WTC11 (cell line): ENCODE measurements around the gene SLC5A5. TPM values are rescaled to one million over a fixed set of nuclear protein-coding genes. Genes with fewer than 3 reads are reported as not detected.
A peak's percentile ranks its signal among the peaks of the same experiment; 100 is the strongest.
"Not testable (repeated sequence)": the region's sequence is repeated elsewhere in the genome, so short reads cannot be mapped to it uniquely, and the experiment has no call there.

ENCODE experiments used
- ATAC-seq: fragments of 200-7000 bp; cut with Tn5 transposase; 2 replicates; pipeline ENCODE4 v1.10.0; 2021; ENCODE audit warnings: mild to moderate bottlenecking, moderate library complexity
- CTCF ChIA-PET: fragments of 300-600 bp; sonication (Branson Sonifier 250); formaldehyde crosslinking; loops from one replicate; lab custom pipeline; 2021; ENCODE audit warnings: antibody characterized with exemption; lab: Charles Lee
- POLR2A ChIA-PET: fragments of 350-600 bp; sonication (Branson Sonifier 250); formaldehyde crosslinking; loops from one replicate; lab custom pipeline; 2021; ENCODE audit warnings: antibody characterized with exemption; lab: Charles Lee
- DNase-seq: peaks from one replicate; pipeline ENCODE4 v3.0.0; 2021; ENCODE audit warnings: low spot score
- H3K27ac Mint-ChIP-seq: 2 replicates; pipeline ENCODE4 v1.8.0; 2021; ENCODE audit warnings: mixed read lengths
- H3K27me3 Mint-ChIP-seq: 2 replicates; pipeline ENCODE4 v1.8.0; 2021; ENCODE audit warnings: low read depth, mild to moderate bottlenecking, moderate library complexity, mixed read lengths
- H3K36me3 Mint-ChIP-seq: 2 replicates; pipeline ENCODE4 v1.8.0; 2021; ENCODE audit warnings: mixed read lengths
- H3K4me1 Mint-ChIP-seq: 2 replicates; pipeline ENCODE4 v1.8.0; 2022; ENCODE audit warnings: mixed read lengths
- H3K4me3 Mint-ChIP-seq: 2 replicates; pipeline ENCODE4 v1.8.0; 2021; ENCODE audit warnings: mild to moderate bottlenecking, moderate library complexity, mixed read lengths
- H3K9me3 Mint-ChIP-seq: 2 replicates; pipeline ENCODE4 v1.8.0; 2021; ENCODE audit warnings: mixed read lengths
- ATF1 ChIP-seq: sonication (generic); formaldehyde crosslinking; IDR thresholded peaks from 2 replicates; pipeline ENCODE4 v1.8.1; 2023; ENCODE audit warnings: mild to moderate bottlenecking, moderate library complexity, missing genetic modification reagents
- CBFB ChIP-seq: sonication (generic); formaldehyde crosslinking; IDR thresholded peaks from 2 replicates; pipeline ENCODE4 v1.8.1; 2022; ENCODE audit warnings: mild to moderate bottlenecking, low read depth, missing genetic modification reagents
- CREB1 ChIP-seq: sonication (generic); formaldehyde crosslinking; IDR thresholded peaks from 2 replicates; pipeline ENCODE4 v1.8.0; 2023; ENCODE audit warnings: mild to moderate bottlenecking, missing genetic modification reagents
- EMX1 ChIP-seq: fragments of 250-450 bp; sonication (Bioruptor Pico); IDR thresholded peaks from 2 replicates; pipeline ENCODE4 v1.8.0; 2021; ENCODE audit warnings: mild to moderate bottlenecking
- ESRRA ChIP-seq: sonication (generic); formaldehyde crosslinking; IDR thresholded peaks from 2 replicates; pipeline ENCODE4 v1.8.1; 2022; ENCODE audit warnings: mild to moderate bottlenecking, missing genetic modification reagents, borderline replicate concordance
- GTF2I ChIP-seq: fragments of 250-450 bp; sonication (Bioruptor Pico); conservative IDR thresholded peaks from 2 replicates; pipeline ENCODE4 v1.4.0; 2021; ENCODE audit warnings: mild to moderate bottlenecking
- HMGA2 ChIP-seq: fragments of 250-450 bp; sonication (Bioruptor Pico); IDR thresholded peaks from 2 replicates; pipeline ENCODE4 v1.4.0; 2021; ENCODE audit warnings: mild to moderate bottlenecking, moderate library complexity
- IRF2 ChIP-seq: sonication (generic); formaldehyde crosslinking; IDR thresholded peaks from 2 replicates; pipeline ENCODE4 v1.8.0; 2022; ENCODE audit warnings: low read depth, missing genetic modification reagents, borderline replicate concordance
- KAT7 ChIP-seq: sonication (generic); formaldehyde crosslinking; IDR thresholded peaks from 2 replicates; pipeline ENCODE4 v1.8.1; 2023; ENCODE audit warnings: missing genetic modification reagents, mild to moderate bottlenecking, borderline replicate concordance
- MYBL2 ChIP-seq: sonication (generic); formaldehyde crosslinking; IDR thresholded peaks from 2 replicates; pipeline ENCODE4 v1.8.1; 2023; ENCODE audit warnings: mild to moderate bottlenecking, moderate library complexity, missing genetic modification reagents
- NFE2L1 ChIP-seq: sonication (generic); formaldehyde crosslinking; IDR thresholded peaks from 2 replicates; pipeline ENCODE4 v1.8.1; 2023; ENCODE audit warnings: missing genetic modification reagents
- NR2C2 ChIP-seq: sonication (generic); formaldehyde crosslinking; IDR thresholded peaks from 2 replicates; pipeline ENCODE4 v1.8.0; 2022; ENCODE audit warnings: mild to moderate bottlenecking, missing genetic modification reagents
- RELA ChIP-seq: sonication (generic); formaldehyde crosslinking; IDR thresholded peaks from 2 replicates; pipeline ENCODE4 v1.8.1; 2022; ENCODE audit warnings: missing genetic modification reagents, mild to moderate bottlenecking, borderline replicate concordance
- SMAD4 ChIP-seq: sonication (generic); formaldehyde crosslinking; IDR thresholded peaks from 2 replicates; pipeline ENCODE4 v1.8.0; 2022; ENCODE audit warnings: mild to moderate bottlenecking, missing genetic modification reagents
- SP1 ChIP-seq: sonication (generic); formaldehyde crosslinking; conservative IDR thresholded peaks from 2 replicates; pipeline ENCODE4 v1.8.1; 2022; ENCODE audit warnings: missing genetic modification reagents
- ZNF423 ChIP-seq: fragments of 250-450 bp; sonication (Bioruptor Pico); IDR thresholded peaks from 2 replicates; pipeline ENCODE4 v2.1.2; 2022; ENCODE audit warnings: mild to moderate bottlenecking, moderate library complexity
- total RNA-seq: library from RNA; stranded (reverse); gene quantifications from 3 replicates; pipeline ENCODE4 v1.2.3, GENCODE V29; 2021
- TF ChIP-seq, protein P1 (sequence below): sonication (generic); formaldehyde crosslinking; IDR thresholded peaks from 2 replicates; pipeline ENCODE4 v1.8.1; 2023; ENCODE audit warnings: mild to moderate bottlenecking, moderate library complexity, missing genetic modification reagents
- TF ChIP-seq, protein P2 (sequence below): sonication (generic); formaldehyde crosslinking; conservative IDR thresholded peaks from 2 replicates; pipeline ENCODE4 v1.8.1; 2022; ENCODE audit warnings: mild to moderate bottlenecking, missing genetic modification reagents
- TF ChIP-seq, protein P3 (sequence below): fragments of 250-450 bp; sonication (Bioruptor Pico); IDR thresholded peaks from 2 replicates; pipeline ENCODE4 v1.9.0; 2021; ENCODE audit warnings: mild to moderate bottlenecking
- TF ChIP-seq, protein P4 (sequence below): sonication (generic); formaldehyde crosslinking; IDR thresholded peaks from 2 replicates; pipeline ENCODE4 v1.8.1; 2022; ENCODE audit warnings: low read depth, mild to moderate bottlenecking, moderate library complexity, missing genetic modification reagents, borderline replicate concordance
- TF ChIP-seq, protein P5 (sequence below): sonication (generic); formaldehyde crosslinking; IDR thresholded peaks from 2 replicates; pipeline ENCODE4 v1.8.0; 2023; ENCODE audit warnings: missing genetic modification reagents
- TF ChIP-seq, protein P6 (sequence below): sonication (generic); formaldehyde crosslinking; IDR thresholded peaks from 2 replicates; pipeline ENCODE4 v1.8.1; 2022; ENCODE audit warnings: mild to moderate bottlenecking, missing genetic modification reagents, moderate library complexity, borderline replicate concordance

The SLC5A5 gene
- total RNA-seq, 1 experiment from 2014 or later = 2.5 TPM

DNA sequence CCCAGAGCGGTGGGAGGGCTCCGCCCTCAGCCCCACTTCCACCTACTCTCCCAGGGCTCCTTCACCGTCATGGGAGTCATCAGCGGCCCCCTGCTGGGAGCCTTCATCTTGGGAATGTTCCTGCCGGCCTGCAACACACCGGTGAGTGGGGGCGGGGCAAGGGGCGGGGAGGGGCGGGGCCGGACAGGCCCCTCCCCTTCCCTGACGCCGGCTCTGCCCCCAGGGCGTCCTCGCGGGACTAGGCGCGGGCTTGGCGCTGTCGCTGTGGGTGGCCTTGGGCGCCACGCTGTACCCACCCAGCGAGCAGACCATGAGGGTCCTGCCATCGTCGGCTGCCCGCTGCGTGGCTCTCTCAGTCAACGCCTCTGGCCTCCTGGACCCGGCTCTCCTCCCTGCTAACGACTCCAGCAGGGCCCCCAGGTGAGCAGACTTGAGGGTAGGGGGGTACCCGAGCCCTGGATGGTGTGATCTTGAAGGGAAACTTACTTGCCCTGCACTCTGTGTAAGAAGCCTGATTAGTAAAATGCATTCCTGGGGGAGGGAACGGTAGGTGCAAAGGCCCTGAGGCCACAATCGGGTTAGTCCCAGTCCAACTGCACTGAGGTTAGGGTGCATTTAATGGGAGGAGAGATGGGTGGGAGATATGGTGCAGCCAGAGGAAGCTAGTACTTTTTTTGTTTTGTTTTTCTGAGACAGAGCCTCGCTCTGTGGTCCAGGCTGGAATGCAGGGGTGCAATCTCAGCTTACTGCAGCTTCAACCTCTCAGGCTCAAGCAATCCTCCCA, 12.1 kb downstream of the SLC5A5 start:
- Mint-ChIP-seq H3K4me1 (no peaks in the 10 kb centered on the region), H3K36me3 (no peaks in the 10 kb centered on the region), H3K9me3 (no peaks in the 10 kb centered on the region), H3K27me3 (no peaks in the 10 kb centered on the region; the same call in 1 of the 2 replicates), H3K4me3 (no peak overlapping the region), H3K27ac (no peak overlapping the region)
- ATAC-seq = no peak
- ChIA-PET CTCF (no interaction called here), POLR2A (no interaction called here)
- no peak for DNase-seq
- TF ChIP-seq GTF2I = peak; percentile 67; the same call in 1 of the 2 replicates
- no peak for TF ChIP-seq CBFB (CRISPR knock-in tag)
- TF ChIP-seq, all 79 proteins: peak for 1

DNA sequence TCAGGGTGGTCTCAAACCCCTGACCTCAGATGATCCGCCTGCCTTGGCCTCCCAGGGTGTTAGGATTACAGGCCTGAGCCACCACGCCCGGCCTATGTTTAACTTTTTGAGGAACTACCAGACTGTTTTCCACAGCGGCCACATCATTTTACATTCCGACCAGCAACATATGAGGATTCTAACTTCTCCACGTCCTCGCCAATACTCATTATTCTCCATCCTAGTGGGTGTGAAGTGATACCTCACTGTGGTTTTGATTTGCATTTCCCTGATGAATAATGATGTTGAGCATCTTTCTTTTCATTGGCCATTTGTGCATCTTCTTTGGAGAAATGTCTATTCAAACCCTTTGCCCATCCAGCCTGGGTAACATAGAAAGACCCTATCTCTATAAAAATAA, 14.8 kb downstream of the SLC5A5 start:
- no peak for ATAC-seq
- H3K9me3 Mint-ChIP-seq = no peaks in the 10 kb centered on the region
- no peaks in the 10 kb centered on the region for H3K4me1 Mint-ChIP-seq
- no peak for DNase-seq
- H3K27ac Mint-ChIP-seq = no peak overlapping the region
- ChIA-PET POLR2A (no interaction called here), CTCF (no interaction called here)
- no peak for TF ChIP-seq HMGA2
- TF ChIP-seq, protein P1, sequence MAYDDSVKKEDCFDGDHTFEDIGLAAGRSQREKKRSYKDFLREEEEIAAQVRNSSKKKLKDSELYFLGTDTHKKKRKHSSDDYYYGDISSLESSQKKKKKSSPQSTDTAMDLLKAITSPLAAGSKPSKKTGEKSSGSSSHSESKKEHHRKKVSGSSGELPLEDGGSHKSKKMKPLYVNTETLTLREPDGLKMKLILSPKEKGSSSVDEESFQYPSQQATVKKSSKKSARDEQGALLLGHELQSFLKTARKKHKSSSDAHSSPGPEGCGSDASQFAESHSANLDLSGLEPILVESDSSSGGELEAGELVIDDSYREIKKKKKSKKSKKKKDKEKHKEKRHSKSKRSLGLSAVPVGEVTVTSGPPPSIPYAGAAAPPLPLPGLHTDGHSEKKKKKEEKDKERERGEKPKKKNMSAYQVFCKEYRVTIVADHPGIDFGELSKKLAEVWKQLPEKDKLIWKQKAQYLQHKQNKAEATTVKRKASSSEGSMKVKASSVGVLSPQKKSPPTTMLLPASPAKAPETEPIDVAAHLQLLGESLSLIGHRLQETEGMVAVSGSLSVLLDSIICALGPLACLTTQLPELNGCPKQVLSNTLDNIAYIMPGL (CRISPR knock-in tag) = no peak
- no peak for TF ChIP-seq ATF1
- no peak for TF ChIP-seq NFE2L1 (CRISPR knock-in tag)
- TF ChIP-seq CBFB (CRISPR knock-in tag) = no peak
- TF ChIP-seq, protein P2, sequence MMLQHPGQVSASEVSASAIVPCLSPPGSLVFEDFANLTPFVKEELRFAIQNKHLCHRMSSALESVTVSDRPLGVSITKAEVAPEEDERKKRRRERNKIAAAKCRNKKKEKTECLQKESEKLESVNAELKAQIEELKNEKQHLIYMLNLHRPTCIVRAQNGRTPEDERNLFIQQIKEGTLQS (CRISPR knock-in tag) = no peak
- TF ChIP-seq, protein P3, sequence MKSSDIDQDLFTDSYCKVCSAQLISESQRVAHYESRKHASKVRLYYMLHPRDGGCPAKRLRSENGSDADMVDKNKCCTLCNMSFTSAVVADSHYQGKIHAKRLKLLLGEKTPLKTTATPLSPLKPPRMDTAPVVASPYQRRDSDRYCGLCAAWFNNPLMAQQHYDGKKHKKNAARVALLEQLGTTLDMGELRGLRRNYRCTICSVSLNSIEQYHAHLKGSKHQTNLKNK = no peak
- no peak for TF ChIP-seq SP1 (CRISPR knock-in tag)
- TF ChIP-seq CREB1 (CRISPR knock-in tag) = no peak
- TF ChIP-seq, protein P4, sequence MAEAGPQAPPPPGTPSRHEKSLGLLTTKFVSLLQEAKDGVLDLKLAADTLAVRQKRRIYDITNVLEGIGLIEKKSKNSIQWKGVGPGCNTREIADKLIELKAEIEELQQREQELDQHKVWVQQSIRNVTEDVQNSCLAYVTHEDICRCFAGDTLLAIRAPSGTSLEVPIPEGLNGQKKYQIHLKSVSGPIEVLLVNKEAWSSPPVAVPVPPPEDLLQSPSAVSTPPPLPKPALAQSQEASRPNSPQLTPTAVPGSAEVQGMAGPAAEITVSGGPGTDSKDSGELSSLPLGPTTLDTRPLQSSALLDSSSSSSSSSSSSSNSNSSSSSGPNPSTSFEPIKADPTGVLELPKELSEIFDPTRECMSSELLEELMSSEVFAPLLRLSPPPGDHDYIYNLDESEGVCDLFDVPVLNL (CRISPR knock-in tag) = no peak
- no peak for TF ChIP-seq KAT7 (CRISPR knock-in tag)
- peaks cover 8% of the 10 kb centered on the region for H3K27me3 Mint-ChIP-seq
- no peaks in the 10 kb centered on the region for H3K36me3 Mint-ChIP-seq
- H3K4me3 Mint-ChIP-seq = no peak overlapping the region

DNA sequence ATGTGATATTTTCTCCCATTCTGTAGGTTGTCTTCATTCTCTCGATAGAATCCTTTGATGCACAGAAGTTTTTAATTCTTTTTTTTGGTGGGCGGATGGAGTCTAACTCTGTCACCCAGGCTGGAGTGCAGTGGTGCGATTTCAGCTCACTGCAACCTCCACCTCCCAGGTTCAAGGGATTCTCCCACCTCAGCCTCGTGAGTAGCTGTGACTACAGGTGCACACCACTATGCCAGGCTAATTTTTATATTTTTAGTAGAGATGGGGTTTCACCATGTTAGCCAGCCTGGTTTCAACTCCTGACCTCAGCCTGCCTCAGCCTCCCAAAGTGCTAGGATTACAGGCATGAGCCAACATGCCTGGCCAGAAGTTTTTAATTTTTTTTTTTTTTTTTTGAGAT, 15.5 kb downstream of the SLC5A5 start:
- not testable (repeated sequence) for H3K4me3 Mint-ChIP-seq, H3K36me3 Mint-ChIP-seq, H3K27ac Mint-ChIP-seq, H3K4me1 Mint-ChIP-seq, ATAC-seq, DNase-seq, H3K9me3 Mint-ChIP-seq
- H3K27me3 Mint-ChIP-seq = peaks cover 13% of the 10 kb centered on the region
- ChIA-PET POLR2A (interaction anchor here (0.7 kb wide), 1 partner anchor 20 kb away, joined by 5 read pairs; no protein-coding TSS in a partner anchor), CTCF (interaction anchor here (0.7 kb wide), 1 partner anchor 1419 kb away, joined by 3 read pairs; no protein-coding TSS in a partner anchor)

DNA sequence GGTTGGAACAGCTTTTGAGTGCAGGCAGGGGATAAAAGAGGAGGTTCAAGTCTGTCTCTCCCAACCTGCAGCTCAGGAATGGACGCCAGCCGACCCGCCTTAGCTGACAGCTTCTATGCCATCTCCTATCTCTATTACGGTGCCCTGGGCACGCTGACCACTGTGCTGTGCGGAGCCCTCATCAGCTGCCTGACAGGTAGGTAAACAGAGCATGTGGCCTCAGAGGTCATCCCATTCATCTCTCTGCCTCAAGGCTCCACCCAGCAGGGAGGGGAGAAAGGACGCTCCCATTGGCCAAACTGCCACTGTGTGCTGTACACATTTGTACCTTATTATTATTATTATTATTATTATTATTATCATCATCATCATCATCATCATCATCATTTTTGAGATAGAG, 16.5 kb downstream of the SLC5A5 start:
- DNase-seq (no peak), ATAC-seq (no peak)
- H3K9me3 Mint-ChIP-seq = no peaks in the 10 kb centered on the region
- H3K27ac Mint-ChIP-seq = no peak overlapping the region
- peaks cover 16% of the 10 kb centered on the region for H3K27me3 Mint-ChIP-seq
- H3K4me1 Mint-ChIP-seq = peaks cover 4% of the 10 kb centered on the region; the same call in 1 of the 2 replicates
- POLR2A ChIA-PET = no interaction called here
- no peaks in the 10 kb centered on the region for H3K36me3 Mint-ChIP-seq
- H3K4me3 Mint-ChIP-seq = no peak overlapping the region
- CTCF ChIA-PET = interaction anchor here (1.0 kb wide), 1 partner anchor 16 kb away, joined by 3 read pairs; the partner anchor contains the start of gene SLC5A5
- TF ChIP-seq RELA (CRISPR knock-in tag) = no peak
- no peak for TF ChIP-seq EMX1 (CRISPR knock-in tag)
- no peak for TF ChIP-seq SMAD4 (CRISPR knock-in tag)
- TF ChIP-seq, protein P5, sequence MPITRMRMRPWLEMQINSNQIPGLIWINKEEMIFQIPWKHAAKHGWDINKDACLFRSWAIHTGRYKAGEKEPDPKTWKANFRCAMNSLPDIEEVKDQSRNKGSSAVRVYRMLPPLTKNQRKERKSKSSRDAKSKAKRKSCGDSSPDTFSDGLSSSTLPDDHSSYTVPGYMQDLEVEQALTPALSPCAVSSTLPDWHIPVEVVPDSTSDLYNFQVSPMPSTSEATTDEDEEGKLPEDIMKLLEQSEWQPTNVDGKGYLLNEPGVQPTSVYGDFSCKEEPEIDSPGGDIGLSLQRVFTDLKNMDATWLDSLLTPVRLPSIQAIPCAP (CRISPR knock-in tag) = no peak
- no peak for TF ChIP-seq MYBL2 (CRISPR knock-in tag)
- TF ChIP-seq IRF2 (CRISPR knock-in tag) = no peak
- TF ChIP-seq ZNF423 (CRISPR knock-in tag) = no peak
- TF ChIP-seq, protein P2 (CRISPR knock-in tag) = no peak
- no peak for TF ChIP-seq NR2C2 (CRISPR knock-in tag)
- TF ChIP-seq SP1 (CRISPR knock-in tag) = no peak
- no peak for TF ChIP-seq ESRRA (CRISPR knock-in tag)
- TF ChIP-seq, protein P6, sequence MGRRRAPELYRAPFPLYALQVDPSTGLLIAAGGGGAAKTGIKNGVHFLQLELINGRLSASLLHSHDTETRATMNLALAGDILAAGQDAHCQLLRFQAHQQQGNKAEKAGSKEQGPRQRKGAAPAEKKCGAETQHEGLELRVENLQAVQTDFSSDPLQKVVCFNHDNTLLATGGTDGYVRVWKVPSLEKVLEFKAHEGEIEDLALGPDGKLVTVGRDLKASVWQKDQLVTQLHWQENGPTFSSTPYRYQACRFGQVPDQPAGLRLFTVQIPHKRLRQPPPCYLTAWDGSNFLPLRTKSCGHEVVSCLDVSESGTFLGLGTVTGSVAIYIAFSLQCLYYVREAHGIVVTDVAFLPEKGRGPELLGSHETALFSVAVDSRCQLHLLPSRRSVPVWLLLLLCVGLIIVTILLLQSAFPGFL = no peak
